ENCODE measurements around the gene CFAP91.

CFAP91 gene

DNA sequence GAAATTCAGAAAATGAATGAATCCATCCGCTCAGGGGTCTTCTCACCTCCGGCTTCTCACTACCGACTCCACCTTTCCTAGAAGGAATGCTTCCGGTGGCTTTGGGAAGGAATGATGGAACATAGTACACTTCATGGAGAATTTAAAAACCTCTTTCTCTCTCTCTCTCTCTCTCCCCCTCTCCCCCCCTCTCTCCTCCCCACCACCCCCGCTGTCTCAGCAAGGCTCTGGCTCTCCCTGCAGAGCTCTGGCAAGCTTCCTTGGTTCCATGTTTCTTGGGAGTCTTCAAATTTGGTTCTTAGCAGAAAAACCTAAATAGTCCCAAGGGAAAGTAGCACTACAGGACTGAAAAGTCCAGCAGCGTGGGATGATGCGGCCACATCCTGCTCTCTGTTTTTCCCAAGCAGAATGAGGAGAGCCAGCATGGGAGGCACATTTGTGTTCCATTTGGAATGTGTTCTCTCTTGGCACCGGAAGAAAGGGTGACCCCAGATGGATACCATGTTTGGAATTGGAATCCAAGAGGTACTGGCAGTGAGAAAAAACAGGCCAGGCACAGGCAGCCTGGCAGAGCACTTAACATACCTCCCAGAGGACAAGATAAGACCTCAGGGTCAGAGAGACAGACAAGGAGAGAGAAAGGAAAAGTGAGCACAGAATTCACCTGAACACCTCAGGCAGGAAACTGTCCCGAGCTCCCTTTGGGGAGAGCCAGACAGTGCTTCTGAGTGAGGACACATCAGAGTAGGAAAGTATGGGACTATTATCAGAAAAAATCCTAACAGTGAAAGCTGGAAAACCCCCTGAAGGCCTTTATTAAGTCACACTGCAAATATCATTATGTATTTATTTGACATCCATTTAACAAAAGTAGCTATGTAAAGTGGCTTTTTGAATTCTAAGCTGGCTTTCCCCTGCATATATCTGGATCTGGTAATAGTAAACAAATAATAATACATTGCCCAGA is 42.1 kb upstream of the CFAP91 start, which contains the start of gene POPDC2:
Gene POPDC2, minus strand, starts transcription at position 116 of the 967 bp plus-strand sequence. CDS start 166 bp downstream, outside the sequence.
- H3K4me3 ChIP-seq (ENCODE audit: control insufficient read depth, low read depth, low read length) = no peak within 1 kb of the TSS
- DNase-seq (ENCODE audit: low read depth) = peak; percentile 51
- TF ChIP-seq, protein P1, sequence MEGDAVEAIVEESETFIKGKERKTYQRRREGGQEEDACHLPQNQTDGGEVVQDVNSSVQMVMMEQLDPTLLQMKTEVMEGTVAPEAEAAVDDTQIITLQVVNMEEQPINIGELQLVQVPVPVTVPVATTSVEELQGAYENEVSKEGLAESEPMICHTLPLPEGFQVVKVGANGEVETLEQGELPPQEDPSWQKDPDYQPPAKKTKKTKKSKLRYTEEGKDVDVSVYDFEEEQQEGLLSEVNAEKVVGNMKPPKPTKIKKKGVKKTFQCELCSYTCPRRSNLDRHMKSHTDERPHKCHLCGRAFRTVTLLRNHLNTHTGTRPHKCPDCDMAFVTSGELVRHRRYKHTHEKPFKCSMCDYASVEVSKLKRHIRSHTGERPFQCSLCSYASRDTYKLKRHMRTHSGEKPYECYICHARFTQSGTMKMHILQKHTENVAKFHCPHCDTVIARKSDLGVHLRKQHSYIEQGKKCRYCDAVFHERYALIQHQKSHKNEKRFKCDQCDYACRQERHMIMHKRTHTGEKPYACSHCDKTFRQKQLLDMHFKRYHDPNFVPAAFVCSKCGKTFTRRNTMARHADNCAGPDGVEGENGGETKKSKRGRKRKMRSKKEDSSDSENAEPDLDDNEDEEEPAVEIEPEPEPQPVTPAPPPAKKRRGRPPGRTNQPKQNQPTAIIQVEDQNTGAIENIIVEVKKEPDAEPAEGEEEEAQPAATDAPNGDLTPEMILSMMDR (conservative IDR thresholded peaks at IDR 0.05; ENCODE audit: control insufficient read depth, insufficient read depth, low read depth, low read length) = no peak

DNA sequence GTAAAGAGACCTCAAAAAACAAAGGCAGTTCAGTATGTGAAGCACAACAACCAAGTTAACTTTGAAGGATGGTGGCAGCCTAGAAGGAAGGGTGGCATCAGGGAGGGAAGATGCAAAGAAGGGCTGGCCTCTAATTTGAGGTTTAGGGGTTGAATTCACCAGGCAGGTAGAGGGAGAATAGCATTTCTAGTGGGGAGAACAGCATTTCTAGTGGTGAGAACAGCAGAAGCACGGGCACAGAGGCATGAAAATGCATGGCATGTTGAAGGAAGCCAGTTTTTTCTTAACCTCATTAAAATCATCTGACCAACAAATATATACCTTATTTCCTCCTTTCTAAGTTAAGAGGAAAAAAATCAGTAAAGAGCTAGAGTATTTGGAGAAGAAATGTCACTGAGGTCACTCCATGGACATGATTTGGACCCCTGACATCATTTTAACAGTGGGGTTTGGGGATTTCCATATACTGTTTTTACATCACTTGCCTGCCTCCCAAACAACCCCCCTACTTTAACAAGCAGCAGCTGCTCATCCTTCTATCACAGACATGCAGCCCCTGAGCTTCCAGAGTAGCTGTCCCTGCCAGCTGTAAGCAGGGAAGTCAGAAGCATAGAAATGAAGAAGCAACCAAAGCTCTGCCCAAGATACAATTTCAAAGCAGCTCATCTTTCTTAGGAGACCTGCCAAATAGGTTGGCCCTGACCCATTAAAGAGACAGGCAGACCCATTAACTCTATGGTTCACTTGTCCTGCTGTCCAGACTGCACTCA is 40.0 kb upstream of the CFAP91 start:
- TF ChIP-seq, protein P1 (conservative IDR thresholded peaks at IDR 0.05; ENCODE audit: control insufficient read depth, insufficient read depth, low read depth, low read length) = peak; percentile 31
- peak; percentile 73 for DNase-seq (ENCODE audit: low read depth)

DNA sequence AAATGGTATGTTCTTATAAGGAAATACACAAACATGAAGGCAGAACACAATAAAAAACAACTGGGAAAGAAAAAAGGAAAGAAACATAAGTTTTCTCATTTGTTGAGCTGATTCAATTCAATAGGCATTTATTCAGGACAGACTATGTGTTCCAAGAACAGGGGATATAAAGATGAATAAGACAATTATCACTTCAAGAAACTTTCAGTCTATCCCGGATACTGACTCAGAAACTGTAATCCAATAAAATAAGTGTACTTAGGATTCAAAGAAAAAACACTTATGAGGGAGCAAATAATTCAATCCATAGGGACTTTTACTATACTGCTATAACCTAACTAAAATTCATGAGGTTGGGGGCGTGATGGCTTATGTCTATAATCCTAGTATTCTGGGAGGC is 38.9 kb upstream of the CFAP91 start:
- DNase-seq (ENCODE audit: low read depth) = peak; percentile 73
- TF ChIP-seq, protein P1 (conservative IDR thresholded peaks at IDR 0.05; ENCODE audit: control insufficient read depth, insufficient read depth, low read depth, low read length) = no peak
- H3K4me3 ChIP-seq (ENCODE audit: control insufficient read depth, low read depth, low read length) = no peak overlapping the region

More for the DNA sequence above, 40.0 kb upstream of the CFAP91 start:
- H3K4me3 ChIP-seq (ENCODE audit: control insufficient read depth, low read depth, low read length) = no peak overlapping the region

DNA sequence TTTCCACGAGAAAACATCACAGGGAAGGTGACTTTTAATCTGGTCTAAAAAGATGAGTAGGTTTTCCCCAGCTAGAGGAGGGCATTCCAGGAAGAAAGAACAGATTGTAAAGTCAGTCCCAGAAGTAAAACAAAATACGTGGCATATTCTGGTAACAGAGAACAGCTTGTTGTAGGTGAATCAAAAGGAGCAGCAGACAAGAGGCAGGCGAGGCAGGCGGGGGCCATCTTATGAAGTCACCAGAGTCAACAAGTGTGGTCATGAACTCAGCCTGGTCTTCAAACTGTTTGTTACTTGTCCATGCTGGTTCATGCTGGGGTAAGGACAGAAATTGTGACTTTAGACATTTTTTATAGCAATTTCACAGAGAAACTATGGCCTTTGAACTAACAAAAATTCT is 38.5 kb upstream of the CFAP91 start:
- peak; percentile 47 for DNase-seq (ENCODE audit: low read depth)
- no peak overlapping the region for H3K4me3 ChIP-seq (ENCODE audit: control insufficient read depth, low read depth, low read length)
- TF ChIP-seq, protein P1 (conservative IDR thresholded peaks at IDR 0.05; ENCODE audit: control insufficient read depth, insufficient read depth, low read depth, low read length) = no peak

DNA sequence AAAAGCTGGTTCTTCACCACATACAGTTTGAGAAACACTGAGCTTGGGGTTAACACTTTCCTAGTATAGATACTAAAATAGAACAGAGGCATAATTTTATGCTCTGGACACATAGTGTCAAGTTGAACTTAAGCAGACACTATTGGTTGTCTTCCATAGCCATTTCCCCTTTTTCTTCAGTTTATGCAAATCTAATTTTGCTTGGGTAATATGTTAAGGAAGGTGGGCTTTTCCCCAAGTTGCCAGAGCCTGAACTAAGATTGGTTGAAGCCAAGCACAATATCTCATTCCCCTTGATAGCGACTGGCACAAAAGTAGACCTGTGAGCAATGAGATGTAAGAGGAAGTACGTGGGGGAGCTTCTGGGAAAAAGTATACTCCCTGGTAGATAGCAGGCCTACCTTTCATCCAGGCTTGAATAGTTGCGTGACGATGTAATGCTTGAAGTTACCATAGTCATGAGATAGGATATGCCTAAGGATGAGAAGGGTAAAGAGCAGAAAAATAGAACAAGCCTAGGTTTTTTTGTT is 37.9 kb upstream of the CFAP91 start:
- TF ChIP-seq, protein P1 (conservative IDR thresholded peaks at IDR 0.05; ENCODE audit: control insufficient read depth, insufficient read depth, low read depth, low read length) = no peak
- no peak overlapping the region for H3K4me3 ChIP-seq (ENCODE audit: control insufficient read depth, low read depth, low read length)
- no peak for DNase-seq (ENCODE audit: low read depth)

DNA sequence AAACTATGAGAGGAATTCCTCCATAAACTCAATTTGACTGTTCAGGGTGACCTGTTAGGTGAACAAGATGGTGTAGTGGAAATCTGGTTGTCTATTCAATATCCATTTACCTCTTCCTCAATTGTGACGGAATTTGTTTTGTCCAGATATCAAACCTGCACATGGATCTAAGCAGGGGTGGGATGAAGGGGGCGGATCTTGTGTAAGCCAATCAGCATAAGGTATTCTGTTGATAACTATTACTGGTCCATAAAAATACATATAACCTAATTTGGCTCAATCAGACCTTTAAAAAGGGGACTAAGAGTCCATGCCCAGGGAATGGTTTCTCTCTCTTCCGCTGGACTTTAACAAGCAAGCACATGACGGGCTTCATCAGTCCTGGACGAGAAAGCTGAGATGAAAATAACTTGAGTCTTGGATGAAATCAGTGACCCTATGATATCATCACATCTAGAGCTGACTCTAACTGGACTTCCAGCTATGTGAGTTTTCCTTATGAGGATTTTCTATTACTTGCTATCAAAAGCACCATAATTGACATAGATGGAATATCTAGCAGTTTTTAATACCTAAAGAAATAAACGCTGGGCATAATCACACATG is 36.8 kb upstream of the CFAP91 start:
- TF ChIP-seq, protein P1 (conservative IDR thresholded peaks at IDR 0.05; ENCODE audit: control insufficient read depth, insufficient read depth, low read depth, low read length) = no peak
- no peak for DNase-seq (ENCODE audit: low read depth)
- H3K4me3 ChIP-seq (ENCODE audit: control insufficient read depth, low read depth, low read length) = no peak overlapping the region

All from fibroblast of mammary gland (primary cell).